C4-2B (cell line): ENCODE results near the gene TMEM239.

Experiments used
- H3K27ac ChIP-seq: fragments of 450-650 bp; 2 replicates; pipeline ENCODE4 v1.5.1; 2017
- ZFX ChIP-seq: fragments of 450-650 bp; IDR thresholded peaks from 2 replicates; pipeline ENCODE4 v1.6.1; 2017
- TF ChIP-seq, protein P1 (sequence below): fragments of 450-650 bp; conservative IDR thresholded peaks from 2 replicates; pipeline ENCODE4 v1.5.1; 2017; ENCODE audit warnings: mild to moderate bottlenecking

TMEM239 gene

DNA sequence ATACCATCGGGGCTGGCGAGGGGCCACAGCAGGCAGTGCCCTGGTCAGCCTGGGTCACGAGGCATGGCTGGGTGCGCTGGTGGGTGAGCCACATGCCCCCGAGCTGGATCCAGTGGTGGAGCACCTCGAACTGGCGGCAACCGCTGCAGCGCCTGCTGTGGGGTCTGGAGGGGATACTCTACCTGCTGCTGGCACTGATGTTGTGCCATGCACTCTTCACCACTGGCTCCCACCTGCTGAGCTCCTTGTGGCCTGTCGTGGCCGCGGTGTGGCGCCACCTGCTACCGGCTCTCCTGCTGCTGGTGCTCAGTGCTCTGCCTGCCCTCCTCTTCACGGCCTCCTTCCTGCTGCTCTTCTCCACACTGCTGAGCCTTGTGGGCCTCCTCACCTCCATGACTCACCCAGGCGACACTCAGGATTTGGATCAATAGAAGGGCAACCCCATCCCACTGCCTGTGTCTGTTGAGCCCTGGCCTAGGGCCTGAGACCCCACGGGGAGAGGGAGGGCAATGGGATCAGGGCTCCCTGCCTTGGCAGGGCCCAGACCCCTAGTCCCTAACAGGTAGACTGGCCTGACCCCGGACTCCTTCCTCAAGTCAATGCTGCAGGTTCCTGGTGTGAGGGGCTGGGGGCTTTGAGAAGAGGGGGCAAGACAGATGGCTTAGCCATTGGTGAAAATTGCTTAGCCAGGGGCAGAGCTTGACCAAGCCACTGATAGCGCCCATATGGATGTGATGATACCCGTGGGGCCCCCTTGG is 598 bp downstream of the TMEM239 start:
- TF ChIP-seq, protein P1, sequence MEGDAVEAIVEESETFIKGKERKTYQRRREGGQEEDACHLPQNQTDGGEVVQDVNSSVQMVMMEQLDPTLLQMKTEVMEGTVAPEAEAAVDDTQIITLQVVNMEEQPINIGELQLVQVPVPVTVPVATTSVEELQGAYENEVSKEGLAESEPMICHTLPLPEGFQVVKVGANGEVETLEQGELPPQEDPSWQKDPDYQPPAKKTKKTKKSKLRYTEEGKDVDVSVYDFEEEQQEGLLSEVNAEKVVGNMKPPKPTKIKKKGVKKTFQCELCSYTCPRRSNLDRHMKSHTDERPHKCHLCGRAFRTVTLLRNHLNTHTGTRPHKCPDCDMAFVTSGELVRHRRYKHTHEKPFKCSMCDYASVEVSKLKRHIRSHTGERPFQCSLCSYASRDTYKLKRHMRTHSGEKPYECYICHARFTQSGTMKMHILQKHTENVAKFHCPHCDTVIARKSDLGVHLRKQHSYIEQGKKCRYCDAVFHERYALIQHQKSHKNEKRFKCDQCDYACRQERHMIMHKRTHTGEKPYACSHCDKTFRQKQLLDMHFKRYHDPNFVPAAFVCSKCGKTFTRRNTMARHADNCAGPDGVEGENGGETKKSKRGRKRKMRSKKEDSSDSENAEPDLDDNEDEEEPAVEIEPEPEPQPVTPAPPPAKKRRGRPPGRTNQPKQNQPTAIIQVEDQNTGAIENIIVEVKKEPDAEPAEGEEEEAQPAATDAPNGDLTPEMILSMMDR: no peak
- no peak overlapping the region for H3K27ac ChIP-seq

DNA sequence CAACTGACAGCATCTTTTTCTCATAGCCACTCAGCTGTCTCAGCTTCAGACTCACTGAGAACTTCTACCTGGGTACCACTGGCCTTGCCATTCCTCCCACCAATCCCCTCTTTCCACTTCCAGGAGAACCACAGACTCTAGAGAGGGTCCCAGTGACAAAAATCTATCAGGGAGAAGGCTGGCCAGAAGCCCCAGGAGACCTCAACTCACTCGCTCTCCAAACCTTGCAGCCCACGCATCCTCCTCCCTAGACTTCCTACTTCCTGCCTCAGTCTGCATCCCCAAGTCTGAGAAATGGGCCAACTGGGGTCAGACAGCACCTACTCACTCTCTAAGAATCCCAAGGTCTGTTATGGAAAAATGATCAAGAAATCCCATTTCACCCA is 1.2 kb downstream of the TMEM239 start:
- no peak for TF ChIP-seq ZFX
- TF ChIP-seq, protein P1: no peak
- H3K27ac ChIP-seq: no peak overlapping the region

DNA sequence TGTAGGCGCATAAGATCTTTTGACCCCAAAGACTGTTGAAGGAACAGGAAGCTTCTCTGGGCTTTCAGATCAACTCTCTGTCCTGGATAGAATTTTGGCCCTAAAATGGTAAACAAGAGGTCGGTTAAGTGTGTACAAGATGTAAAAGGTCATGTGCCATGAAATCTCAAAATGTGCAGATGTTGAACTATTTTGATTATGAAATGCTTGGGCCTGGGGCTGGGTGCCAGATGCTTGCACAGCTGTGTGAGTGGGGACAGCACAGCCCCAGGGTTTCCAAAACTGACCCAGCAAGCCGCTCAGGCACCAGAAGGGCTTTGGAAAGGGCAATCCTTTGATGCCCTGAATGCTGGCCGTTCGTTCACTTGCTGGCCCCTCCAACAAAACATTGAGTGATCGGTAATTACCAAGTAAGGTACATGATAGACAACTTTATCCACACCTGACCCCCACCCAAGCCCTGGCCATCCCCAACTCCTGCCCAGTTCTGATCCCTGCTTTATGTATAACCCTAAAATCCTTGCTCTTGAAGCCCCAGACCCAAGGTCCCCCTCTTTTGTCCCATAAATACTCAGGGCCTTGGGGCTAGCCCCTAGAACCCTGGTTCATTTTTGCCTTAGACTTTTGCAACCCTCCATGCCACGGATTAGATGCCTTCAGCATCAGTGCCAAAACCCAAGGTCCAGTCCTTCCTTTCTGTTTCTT is 1.9 kb downstream of the TMEM239 start:
- TF ChIP-seq, protein P1: no peak
- no peak for TF ChIP-seq ZFX
- H3K27ac ChIP-seq: no peak overlapping the region

DNA sequence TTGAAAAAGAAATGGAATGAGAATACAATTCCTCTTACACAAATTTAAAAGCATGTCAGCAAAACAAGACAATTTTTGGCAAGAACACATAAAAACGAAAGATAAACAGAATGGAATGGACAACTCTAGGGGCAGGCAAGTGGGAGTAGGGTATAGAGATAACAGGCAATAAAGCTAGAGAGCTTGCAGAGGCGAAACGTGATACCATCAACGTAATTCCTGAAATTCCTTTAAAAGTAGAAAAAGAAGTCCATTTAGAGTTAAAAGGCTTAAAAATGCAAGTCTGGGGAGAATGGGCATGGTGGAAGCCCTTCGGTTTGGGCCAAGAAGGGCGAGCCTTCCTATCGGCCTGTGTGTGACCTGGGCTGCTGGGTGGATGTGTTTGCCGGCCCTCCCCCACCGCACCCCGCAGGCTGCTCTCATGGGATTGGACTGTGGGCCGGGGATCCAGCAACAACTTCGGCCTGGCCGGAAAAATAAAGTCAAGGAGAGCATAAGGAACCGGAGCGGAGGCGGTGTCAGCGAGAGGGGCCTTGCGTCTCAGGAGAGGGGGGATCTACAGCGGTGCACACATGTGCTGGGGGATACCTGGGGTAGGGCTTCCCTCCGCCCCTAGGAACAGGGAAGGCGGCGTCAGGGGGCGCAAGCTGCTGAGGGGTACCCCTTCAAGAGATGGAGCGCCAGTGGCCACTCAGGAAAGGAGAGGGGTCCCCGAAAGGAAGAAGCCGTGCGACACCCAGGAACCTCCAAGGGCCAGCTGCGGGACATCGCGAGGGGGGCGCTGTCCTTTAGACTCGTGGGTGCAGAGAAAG is 4.1 kb downstream of the TMEM239 start:
- no peak overlapping the region for H3K27ac ChIP-seq
- TF ChIP-seq, protein P1: no peak
- TF ChIP-seq ZFX: no peak

DNA sequence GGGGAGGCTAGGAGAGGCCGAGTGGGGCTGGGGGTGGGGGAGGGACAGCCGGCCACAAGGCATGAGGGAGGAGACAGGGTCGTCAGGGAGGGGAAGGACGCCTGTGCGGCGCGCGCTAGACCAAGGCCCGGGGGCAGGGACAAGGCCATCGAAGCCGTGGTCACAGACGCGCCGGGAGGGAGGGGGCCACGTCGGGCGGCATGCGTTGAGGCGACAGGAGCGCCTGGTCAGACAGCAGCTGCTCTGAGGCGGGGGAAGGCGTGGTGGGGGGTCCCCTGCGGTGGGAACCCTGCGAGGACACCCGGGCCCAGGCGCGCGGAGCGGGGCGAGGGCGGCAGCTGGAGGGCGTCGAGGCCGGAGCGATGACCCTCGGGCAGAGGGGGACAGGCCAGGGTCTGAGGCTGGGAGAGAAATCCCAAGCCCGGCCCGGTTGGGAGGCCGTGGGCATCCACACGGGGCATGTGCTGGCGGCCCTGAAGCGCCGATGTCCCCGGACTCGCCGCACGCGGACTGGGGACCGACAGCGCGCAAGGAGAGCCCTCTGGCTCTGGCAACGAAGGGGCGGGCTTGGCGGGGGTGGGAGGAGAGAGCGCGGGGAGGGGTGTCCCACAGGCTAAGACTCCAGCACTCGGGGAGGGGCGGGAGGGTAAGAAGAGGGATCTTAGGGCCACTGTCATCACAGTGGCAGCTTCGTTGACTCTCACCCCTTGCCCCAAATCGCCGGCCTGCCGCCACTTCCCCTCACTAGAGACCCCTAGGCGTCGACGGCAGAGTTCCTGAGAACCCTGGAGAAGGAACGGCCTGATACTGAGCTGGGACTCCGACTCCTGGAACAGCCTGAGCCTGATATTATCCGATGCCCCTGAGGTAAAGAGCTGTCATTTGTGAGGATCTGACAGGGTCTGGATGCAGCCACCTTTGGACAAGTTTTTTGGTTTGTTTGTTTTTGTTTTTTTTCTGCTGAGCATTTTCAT is 5.0 kb downstream of the TMEM239 start:
- no peak overlapping the region for H3K27ac ChIP-seq
- TF ChIP-seq ZFX: no peak
- TF ChIP-seq, protein P1: no peak

DNA sequence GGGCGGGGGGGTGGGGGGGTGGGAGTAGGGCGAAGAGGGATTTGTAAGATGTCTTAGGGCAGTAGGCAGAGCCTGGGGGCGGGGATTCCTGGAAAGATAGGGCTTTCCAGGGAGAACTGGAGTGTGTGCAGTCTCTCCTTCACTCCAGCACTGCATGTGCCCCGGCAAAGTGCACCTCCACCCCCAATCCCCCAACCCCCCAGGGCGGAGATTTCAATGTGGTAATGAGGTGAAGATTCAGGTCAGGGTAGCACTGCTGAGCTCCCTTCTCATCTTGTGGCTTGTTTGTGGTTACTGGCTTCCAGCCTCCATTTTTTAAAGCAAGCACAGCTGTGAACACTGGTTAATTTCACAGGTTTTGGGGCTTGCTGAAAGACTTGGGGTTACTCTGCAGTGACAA is 5.9 kb downstream of the TMEM239 start:
- TF ChIP-seq, protein P1: no peak
- no peak for TF ChIP-seq ZFX
- no peak overlapping the region for H3K27ac ChIP-seq
